Sigmoid colon (tissue), 7 donors: ENCODE results near the gene BMPR1A. TPM values are rescaled to one million over a fixed set of nuclear protein-coding genes. Genes with fewer than 3 reads are reported as not detected.

ENCODE experiments used
- DNase-seq: peaks from one replicate; pipeline ENCODE4 v3.0.0-alpha.2; 2019
- H3K27ac ChIP-seq, 4 donors: fragments of 200-600 bp; sonication (generic); one replicate each; pipeline ENCODE4 v1.5.1; 2016 to 2019; ENCODE audit warnings: mild to moderate bottlenecking in 1 of 4
- H3K27me3 ChIP-seq, 3 donors: fragments of 200-600 bp; sonication (generic); one replicate each; pipeline ENCODE4 v1.5.1; 2019; ENCODE audit warnings: mild to moderate bottlenecking in 1 of 3
- H3K36me3 ChIP-seq, 4 donors: fragments of 200-600 bp; sonication (generic); one replicate each; pipeline ENCODE4 v1.5.1; 2016 to 2019
- H3K4me1 ChIP-seq, 4 donors: fragments of 200-600 bp; sonication (generic); one replicate each; pipeline ENCODE4 v1.5.1; 2017 to 2019
- H3K4me3 ChIP-seq, 4 donors: fragments of 200-600 bp; sonication (generic); one replicate each; pipeline ENCODE4 v1.5.1; 2017 to 2019; ENCODE audit warnings: mild to moderate bottlenecking in 2 of 4, moderate library complexity in 1 of 4
- H3K9me3 ChIP-seq, 4 donors: fragments of 200-600 bp in 3 of 4; sonication (generic) in 3 of 4; one replicate each; pipeline versions ENCODE4 v1.5.1 to v1.6.1; 2013 to 2019
- CTCF ChIP-seq, 4 experiments: fragments of 450-650 bp in 3 of 4; fragments of 200-600 bp in 1 of 4; IDR thresholded peaks; one replicate each; pipeline ENCODE4 v1.5.1; 2016 to 2019; ENCODE audit warnings: antibody characterized with exemption in 4 of 4, mild to moderate bottlenecking in 3 of 4, moderate library complexity in 2 of 4
- EP300 ChIP-seq, 4 donors: sonication (generic); formaldehyde crosslinking; IDR thresholded peaks; one replicate each; pipeline ENCODE4 v1.6.1; 2017; ENCODE audit warnings: antibody characterized with exemption in 4 of 4
- POLR2A ChIP-seq, 2 donors: fragments of 450-650 bp; IDR thresholded peaks; one replicate each; pipeline ENCODE4 v1.6.1; 2016; ENCODE audit warnings: antibody characterized with exemption in 2 of 2, mild to moderate bottlenecking in 2 of 2, moderate library complexity in 2 of 2
- POLR2AphosphoS5 ChIP-seq, 4 donors: sonication (generic); formaldehyde crosslinking; IDR thresholded peaks; one replicate each; pipeline ENCODE4 v1.6.1; 2017; ENCODE audit warnings: antibody characterized with exemption in 4 of 4
- WGBS, 2 donors: extraction: QIAGEN DNeasy Blood & Tissue Kit; methylation state at CpG; one replicate each; pipeline ENCODE4 v1.1.7; 2013; 5-methylcytosine and 5-hydroxymethylcytosine counted together
- intact Hi-C: fragments of 100-400 bp; cut with DNase I; formaldehyde crosslinking; loops from one replicate; pipeline ENCODE4 v1.15.1; 2023
- polyA plus RNA-seq, 3 donors: library from polyadenylated mRNA; stranded (reverse); fragments of 200-250 nt; gene quantifications; one replicate each; pipeline ENCODE4 v1.2.3, GENCODE V29; 2013
- total RNA-seq, 4 donors: library from RNA; depleted of rRNA; stranded (reverse); fragments of >200 nt; gene quantifications; one replicate each; pipeline ENCODE4 v1.1.0, GENCODE V29; 2016
- donor health status: healthy with polysubstance abuse.
- donor health status: Bipolar disorder and iron deficiency.
- donor health status: healthy.

The BMPR1A gene
- total and polyA plus RNA-seq, 7 donors = 5.5 to 145 (median 84.2) TPM

GRCh38 chr10:86962981-86963310 lies 206.5 kb downstream of the BMPR1A start:
- H3K27ac ChIP-seq = no peak overlapping the region
- intact Hi-C loops = no loop called here
- DNase-seq = peak; percentile 54
- 92 to 93% methylated on average over 7 of the region's 7 CpGs for WGBS, 2 donors
- no peaks in the 10 kb centered on the region for H3K36me3 ChIP-seq
- peaks cover 0 to 46% (median 37%) of the 10 kb centered on the region in 4 donors for H3K4me1 ChIP-seq
- no peaks in the 10 kb centered on the region for H3K9me3 ChIP-seq
- TF ChIP-seq POLR2A (IDR thresholded peaks at IDR 0.05) = no peak
- no peak for TF ChIP-seq POLR2AphosphoS5 (IDR thresholded peaks at IDR 0.05)
- TF ChIP-seq EP300 (IDR thresholded peaks at IDR 0.05) = no peak
- no peak for TF ChIP-seq CTCF (IDR thresholded peaks at IDR 0.05)
- H3K4me3 ChIP-seq = no peak overlapping the region
- no peaks in the 10 kb centered on the region for H3K27me3 ChIP-seq

DNA sequence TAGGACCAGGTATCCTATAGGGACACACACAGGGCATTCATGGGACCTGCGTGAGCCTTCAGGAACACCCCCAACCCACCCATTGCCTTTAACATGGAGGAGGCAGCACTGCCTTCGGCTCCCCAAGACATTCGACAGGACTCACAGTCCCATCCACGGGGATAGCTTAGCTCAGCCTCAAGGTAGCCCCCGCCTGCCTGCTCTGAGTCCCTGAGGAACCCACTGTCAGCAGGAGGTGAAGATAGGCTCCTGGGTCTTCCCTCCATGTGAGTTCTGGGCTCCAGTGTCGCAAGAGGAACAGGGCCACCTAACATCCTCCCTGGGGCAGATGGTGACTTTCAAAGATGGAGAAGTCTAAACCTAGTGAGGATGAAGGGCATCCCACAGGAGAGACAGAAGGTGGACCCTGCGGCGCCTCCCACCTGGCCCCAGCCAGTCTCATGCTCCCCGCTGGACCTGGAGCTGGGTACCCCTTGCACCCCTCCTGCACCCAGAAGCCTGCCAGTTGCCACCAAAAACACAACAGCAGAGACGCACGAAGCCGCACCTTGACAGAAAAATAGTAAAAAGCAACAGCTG lies 207.0 kb downstream of the BMPR1A start:
- Histone ChIP-seq H3K4me1 (peaks cover 0 to 46% (median 37%) of the 10 kb centered on the region in 4 donors), H3K4me3 (no peak overlapping the region), H3K36me3 (no peaks in the 10 kb centered on the region), H3K27me3 (no peaks in the 10 kb centered on the region), H3K27ac (no peak overlapping the region), H3K9me3 (no peaks in the 10 kb centered on the region)
- peak; percentile 55 for DNase-seq
- intact Hi-C loops = no loop called here
- TF ChIP-seq POLR2A (IDR thresholded peaks at IDR 0.05) = no peak
- no peak for TF ChIP-seq CTCF (IDR thresholded peaks at IDR 0.05)
- TF ChIP-seq POLR2AphosphoS5 (IDR thresholded peaks at IDR 0.05) = no peak
- TF ChIP-seq EP300 (IDR thresholded peaks at IDR 0.05) = no peak
- 95 to 96% methylated on average over 12 of the region's 12 CpGs for WGBS, 2 donors

GRCh38 chr10:86964061-86964846 lies 207.8 kb downstream of the BMPR1A start:
- intact Hi-C loops = no loop called here
- WGBS, 2 donors = 86 to 87% methylated on average over 13 of the region's 13 CpGs
- peak; percentile 63 for DNase-seq
- no peaks in the 10 kb centered on the region for H3K9me3 ChIP-seq
- TF ChIP-seq EP300 (IDR thresholded peaks at IDR 0.05) = no peak
- H3K27me3 ChIP-seq = no peaks in the 10 kb centered on the region
- no peak overlapping the region for H3K4me3 ChIP-seq
- peaks cover 0 to 48% (median 37%) of the 10 kb centered on the region in 4 donors for H3K4me1 ChIP-seq
- no peaks in the 10 kb centered on the region for H3K36me3 ChIP-seq
- H3K27ac ChIP-seq = no peak overlapping the region

- no peak for DNase-seq
- TF ChIP-seq POLR2A (IDR thresholded peaks at IDR 0.05) (no peak), POLR2AphosphoS5 (IDR thresholded peaks at IDR 0.05) (no peak), CTCF (IDR thresholded peaks at IDR 0.05) (no peak), EP300 (IDR thresholded peaks at IDR 0.05) (no peak)
- Histone ChIP-seq H3K4me3 (no peak overlapping the region), H3K27ac (no peak overlapping the region), H3K36me3 (no peaks in the 10 kb centered on the region), H3K27me3 (no peaks in the 10 kb centered on the region), H3K4me1 (peaks cover 0 to 48% (median 39%) of the 10 kb centered on the region in 4 donors), H3K9me3 (no peaks in the 10 kb centered on the region)
- intact Hi-C loops = no loop called here
- 86 to 88% methylated on average over 2 of the region's 2 CpGs for WGBS, 2 donors
Observed at GRCh38 chr10:86964847-86965190, 208.4 kb downstream of the BMPR1A start.

DNA sequence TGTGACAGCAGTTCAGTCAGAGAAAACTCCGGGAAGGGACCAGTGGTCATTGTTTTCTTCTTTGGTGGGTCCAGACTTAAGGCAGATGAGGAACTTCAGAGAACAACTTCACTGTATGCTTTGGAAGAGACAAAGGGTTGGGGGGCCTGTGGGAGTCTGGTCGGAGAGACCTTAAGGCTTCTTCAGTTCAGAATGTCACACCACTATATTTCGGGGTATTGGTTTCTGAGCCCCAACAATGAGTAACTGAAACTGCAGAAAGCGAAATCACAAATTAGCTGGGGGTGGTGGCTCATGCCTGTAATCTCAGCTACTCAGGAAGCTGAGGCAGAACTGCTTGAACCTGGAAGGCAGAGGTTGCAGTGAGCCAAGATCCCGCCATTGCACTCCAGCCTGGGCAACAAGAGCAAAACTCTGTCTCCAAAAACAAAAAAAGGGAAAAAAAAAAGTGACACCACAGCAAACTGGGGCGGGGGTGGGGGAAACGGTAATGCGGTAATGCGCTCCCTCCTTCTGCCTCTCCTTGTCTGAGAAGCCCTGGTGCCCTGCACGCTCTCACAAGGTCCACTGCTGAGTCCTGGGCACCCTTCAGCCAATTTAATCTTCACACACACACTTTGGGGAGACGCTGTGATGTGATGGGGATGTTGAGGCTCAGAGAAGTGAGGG lies 209.7 kb downstream of the BMPR1A start:
- WGBS, 2 donors = 53 to 78% methylated on average over 11 of the region's 11 CpGs
- TF ChIP-seq CTCF (IDR thresholded peaks at IDR 0.05) (no peak), EP300 (IDR thresholded peaks at IDR 0.05) (no peak), POLR2AphosphoS5 (IDR thresholded peaks at IDR 0.05) (no peak), POLR2A (IDR thresholded peaks at IDR 0.05) (no peak)
- peaks cover 0 to 47% (median 45%) of the 10 kb centered on the region in 4 donors for H3K4me1 ChIP-seq

More for the DNA sequence above, 209.7 kb downstream of the BMPR1A start:
- H3K27ac ChIP-seq = peak overlapping the region; percentile 94 to 98 (median 96)
- H3K9me3 ChIP-seq = no peaks in the 10 kb centered on the region
- intact Hi-C loops = loop anchor here (1.0 kb wide), 1 partner anchor 278 kb away; no protein-coding TSS in a partner anchor
- peak; percentile 53 for DNase-seq
- no peak overlapping the region for H3K4me3 ChIP-seq
- no peaks in the 10 kb centered on the region for H3K36me3 ChIP-seq
- H3K27me3 ChIP-seq = no peaks in the 10 kb centered on the region
